Vagina (tissue), 2 donors: ENCODE data around the gene NRG2.

Experiments used
- POLR2A ChIP-seq, 2 donors: fragments of 450-650 bp; IDR thresholded peaks; one replicate each; pipeline ENCODE4 v1.6.1; 2017; ENCODE audit warnings: antibody characterized with exemption in 2 of 2, mild to moderate bottlenecking in 2 of 2, moderate library complexity in 2 of 2
- TF ChIP-seq, protein P1 (sequence below), 3 experiments: fragments of 450-650 bp in 2 of 3; fragments of 200-600 bp in 1 of 3; sonication (generic) in 1 of 3; IDR thresholded peaks; one replicate each; pipeline ENCODE4 v1.5.1; 2017 to 2019; ENCODE audit warnings: antibody characterized with exemption in 3 of 3, mild to moderate bottlenecking in 2 of 3, moderate library complexity in 2 of 3

DNA sequence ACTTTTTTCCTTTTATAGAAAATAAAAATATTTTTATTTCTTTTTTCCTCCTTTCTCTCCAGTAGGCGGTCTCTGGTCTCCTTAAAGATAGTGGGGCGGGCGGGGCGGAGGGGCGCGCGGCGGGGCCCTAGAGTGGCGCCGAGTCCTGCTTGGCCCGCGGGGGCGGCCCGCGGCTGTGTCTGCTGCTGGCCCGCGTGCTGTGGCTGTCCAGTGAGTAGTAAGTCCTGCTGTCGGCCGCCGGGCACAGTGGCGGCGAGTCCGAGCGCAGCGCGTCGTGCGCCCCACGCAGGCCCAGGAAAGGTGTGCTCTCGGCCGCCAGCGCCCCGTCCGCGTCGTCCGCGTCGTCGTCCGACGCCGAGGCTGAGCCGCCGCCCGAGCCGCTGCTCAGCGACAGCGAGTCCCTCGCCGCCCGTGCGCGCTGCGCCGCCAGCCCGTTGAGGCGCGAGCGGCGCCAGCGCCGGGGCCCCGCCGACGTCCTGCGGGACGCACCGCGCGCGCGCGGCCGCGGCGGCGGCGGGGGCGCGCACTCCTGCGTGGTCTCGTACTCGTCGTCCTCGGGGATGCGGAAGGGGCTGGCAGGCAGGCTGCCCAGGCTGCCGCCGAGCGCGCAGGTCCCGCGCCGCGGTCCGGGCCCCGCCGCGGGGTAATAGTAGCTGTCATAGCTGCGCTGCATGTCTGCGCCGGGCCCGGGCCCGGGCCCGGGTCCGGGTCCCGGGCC lies 195.2 kb downstream of the NRG2 start:
- no peak for TF ChIP-seq POLR2A (IDR thresholded peaks at IDR 0.05)
- TF ChIP-seq, protein P1, sequence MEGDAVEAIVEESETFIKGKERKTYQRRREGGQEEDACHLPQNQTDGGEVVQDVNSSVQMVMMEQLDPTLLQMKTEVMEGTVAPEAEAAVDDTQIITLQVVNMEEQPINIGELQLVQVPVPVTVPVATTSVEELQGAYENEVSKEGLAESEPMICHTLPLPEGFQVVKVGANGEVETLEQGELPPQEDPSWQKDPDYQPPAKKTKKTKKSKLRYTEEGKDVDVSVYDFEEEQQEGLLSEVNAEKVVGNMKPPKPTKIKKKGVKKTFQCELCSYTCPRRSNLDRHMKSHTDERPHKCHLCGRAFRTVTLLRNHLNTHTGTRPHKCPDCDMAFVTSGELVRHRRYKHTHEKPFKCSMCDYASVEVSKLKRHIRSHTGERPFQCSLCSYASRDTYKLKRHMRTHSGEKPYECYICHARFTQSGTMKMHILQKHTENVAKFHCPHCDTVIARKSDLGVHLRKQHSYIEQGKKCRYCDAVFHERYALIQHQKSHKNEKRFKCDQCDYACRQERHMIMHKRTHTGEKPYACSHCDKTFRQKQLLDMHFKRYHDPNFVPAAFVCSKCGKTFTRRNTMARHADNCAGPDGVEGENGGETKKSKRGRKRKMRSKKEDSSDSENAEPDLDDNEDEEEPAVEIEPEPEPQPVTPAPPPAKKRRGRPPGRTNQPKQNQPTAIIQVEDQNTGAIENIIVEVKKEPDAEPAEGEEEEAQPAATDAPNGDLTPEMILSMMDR (IDR thresholded peaks at IDR 0.05), result no peak
